OCI-LY7 (cell line): ENCODE results near the gene KCND3. TPM values are rescaled to one million over a fixed set of nuclear protein-coding genes. Genes with fewer than 3 reads are reported as not detected.

Source experiments
- BruUV-seq: library from RNA; stranded (reverse); fragments of 400-500 nt; replicated peaks from 2 replicates; lab custom pipeline; 2021; lab: Mats Ljungman, UMichigan
- CTCF ChIA-PET: fragments of 300-600 bp; sonication (Branson Sonifier 250); formaldehyde crosslinking; loops from one replicate; lab custom pipeline; 2022; ENCODE audit warnings: antibody characterized with exemption; ENCODE audit not compliant: unreplicated experiment; lab: Charles Lee
- POLR2A ChIA-PET: fragments of 300-600 bp; sonication (Branson Sonifier 250); formaldehyde crosslinking; loops from one replicate; lab custom pipeline; 2022; ENCODE audit warnings: antibody characterized with exemption; lab: Charles Lee
- DNase-seq: peaks from one replicate; pipeline ENCODE4 v3.0.0-alpha.2; 2015; ENCODE audit warnings: low spot score
- H2AFZ ChIP-seq: fragments of 200-600 bp; sonication (generic), shearing (Covaris generic); 2 replicates; pipeline ENCODE4 v1.6.1; 2014; ENCODE audit warnings: mild to moderate bottlenecking, antibody characterized with exemption, low read length, moderate library complexity
- H3K27ac ChIP-seq: fragments of 200-600 bp; sonication (generic); 2 replicates; pipeline ENCODE4 v1.5.1; 2014; ENCODE audit warnings: mixed run types, low read depth, mild to moderate bottlenecking, moderate library complexity, low read length, inconsistent platforms; ENCODE audit not compliant: poor library complexity, severe bottlenecking
- H3K36me3 ChIP-seq: fragments of 200-600 bp; sonication (generic); 2 replicates; pipeline ENCODE4 v1.6.1; 2014; ENCODE audit warnings: mild to moderate bottlenecking, antibody characterized with exemption, low read length, moderate library complexity, mixed read lengths; ENCODE audit not compliant: insufficient read depth
- H3K4me1 ChIP-seq: fragments of 200-600 bp; sonication (generic); 2 replicates; pipeline ENCODE4 v1.5.1; 2014; ENCODE audit warnings: mild to moderate bottlenecking, low read length; ENCODE audit not compliant: insufficient read depth, poor library complexity, severe bottlenecking
- H3K4me2 ChIP-seq: fragments of 200-600 bp; sonication (generic); 2 replicates; pipeline ENCODE4 v1.6.1; 2014; ENCODE audit warnings: mild to moderate bottlenecking, low read length
- H3K4me3 ChIP-seq: fragments of 200-600 bp; sonication (generic); 2 replicates; pipeline ENCODE4 v1.5.1; 2014; ENCODE audit warnings: mild to moderate bottlenecking, low read depth, low read length; ENCODE audit not compliant: poor library complexity, severe bottlenecking
- H3K79me2 ChIP-seq: fragments of 200-600 bp; sonication (generic); 2 replicates; pipeline ENCODE4 v1.6.1; 2016; ENCODE audit warnings: low read depth, mild to moderate bottlenecking, low read length, moderate library complexity, mixed read lengths; ENCODE audit not compliant: insufficient read depth
- H3K9me2 ChIP-seq: fragments of 200-600 bp; sonication (generic); 2 replicates; pipeline ENCODE4 v1.6.1; 2016; ENCODE audit warnings: mild to moderate bottlenecking, low read length, mixed read lengths; ENCODE audit not compliant: insufficient read depth
- H3K9me3 ChIP-seq: fragments of 200-600 bp; sonication (generic); 2 replicates; pipeline ENCODE4 v1.6.1; 2014; ENCODE audit warnings: mild to moderate bottlenecking, mixed run types, low read length, mixed read lengths
- H4K20me1 ChIP-seq: fragments of 200-600 bp; sonication (generic); 2 replicates; pipeline ENCODE4 v1.6.1; 2014; ENCODE audit warnings: mild to moderate bottlenecking, antibody characterized with exemption, low read length, moderate library complexity, mixed read lengths; ENCODE audit not compliant: insufficient read depth
- CTCF ChIP-seq: fragments of 200-600 bp; sonication (generic); conservative IDR thresholded peaks from 2 replicates; pipeline ENCODE4 v1.5.1; 2014; ENCODE audit warnings: mild to moderate bottlenecking, antibody characterized with exemption, low read length, moderate library complexity, mixed read lengths
- EZH2phosphoT487 ChIP-seq: fragments of 200-600 bp; sonication (generic); IDR thresholded peaks from 2 replicates; pipeline ENCODE4 v1.6.1; 2018; ENCODE audit warnings: low read depth, borderline replicate concordance, mild to moderate bottlenecking, mixed run types, antibody characterized with exemption, low read length, moderate library complexity, mixed read lengths
- intact Hi-C: fragments of 100-400 bp; cut with micrococcal nuclease; formaldehyde crosslinking; loops from one replicate; pipeline ENCODE4 v1.10.0; 2022; ENCODE audit not compliant: unreplicated experiment
- total RNA-seq, 2 experiments: library from RNA; depleted of rRNA in 1 of 2; stranded (reverse); fragments of >200 nt in 1 of 2; shearing (Covaris generic) in 1 of 2; gene quantifications; 2 replicates each; pipeline ENCODE4 v1.2.3, GENCODE V29; 2014 to 2022

The KCND3 gene
- total RNA-seq, 2 experiments from 2014 or later: not detected

- no peaks in the 10 kb centered on the region for H3K79me2 ChIP-seq
- H2AFZ ChIP-seq: no peak overlapping the region
- TF ChIP-seq CTCF (no peak), EZH2phosphoT487 (no peak)
- intact Hi-C loops: no loop called here
- BruUV-seq: no TSS peak
- H3K36me3 ChIP-seq: no peaks in the 10 kb centered on the region
- ChIA-PET POLR2A (no interaction called here), CTCF (no interaction called here)
- no peak overlapping the region for H3K4me2 ChIP-seq
- no peaks in the 10 kb centered on the region for H3K9me3 ChIP-seq
- H3K4me3 ChIP-seq: no peak overlapping the region
- H3K9me2 ChIP-seq: no peaks in the 10 kb centered on the region
- H4K20me1 ChIP-seq: no peaks in the 10 kb centered on the region
- H3K4me1 ChIP-seq: no peaks in the 10 kb centered on the region
- no peak overlapping the region for H3K27ac ChIP-seq
- DNase-seq: no peak
These were observed 80.4 kb downstream of the KCND3 start for GRCh38 chr1:111909030-111909429.

- no peaks in the 10 kb centered on the region for H3K9me3 ChIP-seq
- ChIA-PET CTCF (no interaction called here), POLR2A (interaction anchor here (0.8 to 1.0 kb wide), 2 partner anchors 35 to 457 kb away, joined by 3 read pairs; no protein-coding TSS in a partner anchor)
- no peaks in the 10 kb centered on the region for H3K36me3 ChIP-seq
- BruUV-seq: no TSS peak
- H3K9me2 ChIP-seq: no peaks in the 10 kb centered on the region
- H2AFZ ChIP-seq: no peak overlapping the region
- no peak overlapping the region for H3K4me2 ChIP-seq
- no peaks in the 10 kb centered on the region for H4K20me1 ChIP-seq
- DNase-seq: no peak
- TF ChIP-seq EZH2phosphoT487 (no peak), CTCF (no peak)
- H3K4me3 ChIP-seq: no peak overlapping the region
- intact Hi-C loops: no loop called here
- H3K4me1 ChIP-seq: no peaks in the 10 kb centered on the region
- H3K27ac ChIP-seq: no peak overlapping the region
- no peaks in the 10 kb centered on the region for H3K79me2 ChIP-seq
These were observed 81.4 kb downstream of the KCND3 start for GRCh38 chr1:111908011-111908621.

DNA sequence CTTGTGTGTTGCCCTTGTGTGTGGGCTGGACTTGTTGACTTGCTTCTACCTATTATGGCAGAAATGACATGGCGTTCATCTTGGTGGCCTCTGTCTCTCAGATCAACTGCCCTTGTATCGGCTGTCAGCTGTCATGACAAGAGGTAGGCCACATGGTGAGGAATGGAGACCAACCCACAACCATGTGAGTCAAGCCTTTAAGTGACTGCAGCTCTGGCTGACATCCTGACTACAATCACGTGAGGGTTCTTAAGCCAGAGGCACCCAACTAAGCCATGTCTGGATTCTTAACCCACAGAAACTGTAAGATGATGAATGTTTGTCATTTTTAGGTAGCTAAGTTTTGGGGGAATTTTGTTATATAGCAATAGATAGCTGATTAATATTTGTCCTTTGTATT, 82.1 kb downstream of the KCND3 start:
- DNase-seq: no peak
- POLR2A ChIA-PET: no interaction called here
- H3K79me2 ChIP-seq: no peaks in the 10 kb centered on the region
- no peaks in the 10 kb centered on the region for H3K9me2 ChIP-seq
- CTCF ChIA-PET: no interaction called here
- no peak overlapping the region for H3K4me2 ChIP-seq
- no peaks in the 10 kb centered on the region for H3K4me1 ChIP-seq
- BruUV-seq: no TSS peak
- no peaks in the 10 kb centered on the region for H3K36me3 ChIP-seq
- intact Hi-C loops: no loop called here
- no peaks in the 10 kb centered on the region for H4K20me1 ChIP-seq
- no peak for TF ChIP-seq CTCF
- no peak for TF ChIP-seq EZH2phosphoT487
- H3K4me3 ChIP-seq: no peak overlapping the region
- H2AFZ ChIP-seq: no peak overlapping the region
- no peak overlapping the region for H3K27ac ChIP-seq
- H3K9me3 ChIP-seq: no peaks in the 10 kb centered on the region
